PC-3 (cell line): ENCODE data around the gene SLC9A8. TPM values are rescaled to one million over a fixed set of nuclear protein-coding genes. Genes with fewer than 3 reads are reported as not detected.

ENCODE experiments used
- ATAC-seq: fragments of 200-7000 bp; cut with Tn5 transposase; 2 replicates; pipeline ENCODE4 v1.9.1; 2020; ENCODE audit warnings: mild to moderate bottlenecking, moderate library complexity
- BruUV-seq: library from RNA; stranded (reverse); fragments of 400-500 nt; replicated peaks from 2 replicates; lab custom pipeline; 2021; lab: Mats Ljungman, UMichigan
- CTCF ChIA-PET: fragments of 300-600 bp; sonication (Branson Sonifier 250); formaldehyde crosslinking; loops from one replicate; lab custom pipeline; 2022; ENCODE audit warnings: antibody characterized with exemption; lab: Charles Lee
- POLR2A ChIA-PET: fragments of 300-600 bp; sonication (Branson Sonifier 250); formaldehyde crosslinking; loops from one replicate; lab custom pipeline; 2022; ENCODE audit warnings: antibody characterized with exemption; ENCODE audit not compliant: unreplicated experiment; lab: Charles Lee
- DNase-seq: peaks from one replicate; pipeline ENCODE4 v3.0.0-alpha.2; 2015
- H2AFZ ChIP-seq: fragments of 300-600 bp; sonication (generic); 2 replicates; pipeline ENCODE4 v1.6.0; 2016; ENCODE audit warnings: antibody characterized with exemption, low read length
- H3F3A ChIP-seq: fragments of 300-600 bp; sonication (generic); one replicate; pipeline ENCODE4 v1.6.0; 2017; ENCODE audit warnings: antibody characterized with exemption, low read length, control low read depth, mild to moderate bottlenecking; ENCODE audit not compliant: unreplicated experiment
- H3K27ac ChIP-seq: fragments of 300-600 bp; sonication (generic); 2 replicates; pipeline ENCODE4 v1.5.1; 2016; ENCODE audit warnings: mild to moderate bottlenecking, low read length
- H3K27me3 ChIP-seq: fragments of 300-600 bp; sonication (generic); 2 replicates; pipeline ENCODE4 v1.6.1; 2016; ENCODE audit warnings: low read length, mixed read lengths
- H3K36me3 ChIP-seq: fragments of 300-600 bp; sonication (generic); 2 replicates; pipeline ENCODE4 v1.6.1; 2016; ENCODE audit warnings: low read depth, mixed run types, low read length, mixed read lengths
- H3K4me1 ChIP-seq: fragments of 300-600 bp; sonication (generic); 2 replicates; pipeline ENCODE4 v1.5.1; 2016; ENCODE audit warnings: low read length; ENCODE audit not compliant: insufficient read depth
- H3K4me2 ChIP-seq: fragments of 300-600 bp; sonication (generic); 2 replicates; pipeline ENCODE4 v1.6.0; 2016; ENCODE audit warnings: low read length
- H3K4me3 ChIP-seq: fragments of 300-600 bp; sonication (generic); 2 replicates; pipeline ENCODE4 v1.5.1; 2016; ENCODE audit warnings: mild to moderate bottlenecking, low read length, mixed read lengths
- H3K79me2 ChIP-seq: fragments of 300-600 bp; sonication (generic); 2 replicates; pipeline ENCODE4 v1.6.1; 2017; ENCODE audit warnings: low read length, mixed read lengths
- H3K9ac ChIP-seq: fragments of 300-600 bp; sonication (generic); 2 replicates; pipeline ENCODE4 v1.6.0; 2016; ENCODE audit warnings: mild to moderate bottlenecking, low read length
- H3K9me2 ChIP-seq: fragments of 300-600 bp; sonication (generic); replicated peaks from 2 replicates; pipeline ENCODE4 v1.6.1; 2016; ENCODE audit warnings: mixed run types, low read length, mixed read lengths
- H3K9me3 ChIP-seq: fragments of 300-600 bp; sonication (generic); 2 replicates; pipeline ENCODE4 v1.6.1; 2016; ENCODE audit warnings: low read length, mixed read lengths
- H4K20me1 ChIP-seq: fragments of 300-600 bp; sonication (generic); 2 replicates; pipeline ENCODE4 v1.6.1; 2016; ENCODE audit warnings: low read length, mixed read lengths
- CTCF ChIP-seq: fragments of 300-600 bp; sonication (generic); conservative IDR thresholded peaks from 2 replicates; pipeline ENCODE4 v1.5.1; 2017; ENCODE audit warnings: antibody characterized with exemption, low read depth, mild to moderate bottlenecking, low read length
- EZH2 ChIP-seq: fragments of 300-600 bp; sonication (generic); IDR thresholded peaks from one replicate; pipeline ENCODE4 v1.6.1; 2017; ENCODE audit warnings: antibody characterized with exemption, mild to moderate bottlenecking, low read length; ENCODE audit not compliant: unreplicated experiment
- EZH2phosphoT487 ChIP-seq: fragments of 300-600 bp; sonication (generic); IDR thresholded peaks from 2 replicates; pipeline ENCODE4 v1.6.1; 2018; ENCODE audit warnings: mild to moderate bottlenecking, antibody characterized with exemption, low read length, borderline replicate concordance
- intact Hi-C: fragments of 100-400 bp; cut with micrococcal nuclease; formaldehyde crosslinking; loops from 2 replicates; pipeline ENCODE4 v1.9.0; 2023
- total RNA-seq: library from RNA; depleted of rRNA; stranded (reverse); fragments of >200 nt; gene quantifications from 2 replicates; pipeline ENCODE4 v1.2.3, GENCODE V29; 2014

Gene SLC9A8
- total RNA-seq, 1 experiment from 2014 or later, result 13.1 TPM

GRCh38 chr20:49787371-49788357 is 25.0 kb upstream of the SLC9A8 start:
- no peaks in the 10 kb centered on the region for H3K4me1 ChIP-seq
- no peak for TF ChIP-seq EZH2
- TF ChIP-seq EZH2phosphoT487, result no peak
- TF ChIP-seq CTCF, result no peak
- no peak overlapping the region for H2AFZ ChIP-seq
- H3K27ac ChIP-seq, result no peak overlapping the region
- no peak overlapping the region for H3K4me2 ChIP-seq
- ChIA-PET POLR2A (interaction anchor here (0.6 kb wide), 1 partner anchor 747 kb away, joined by 6 read pairs; no protein-coding TSS in a partner anchor), CTCF (no interaction called here)
- BruUV-seq, result no TSS peak
- DNase-seq (no peak), ATAC-seq (no peak)
- no peaks in the 10 kb centered on the region for H3K27me3 ChIP-seq
- H3K9me2 ChIP-seq, result no peaks in the 10 kb centered on the region
- H3K4me3 ChIP-seq, result no peak overlapping the region
- H3K79me2 ChIP-seq, result no peaks in the 10 kb centered on the region
- H3F3A ChIP-seq, result no peaks in the 10 kb centered on the region
- no peak overlapping the region for H3K9ac ChIP-seq
- no peaks in the 10 kb centered on the region for H3K36me3 ChIP-seq
- no peaks in the 10 kb centered on the region for H4K20me1 ChIP-seq
- intact Hi-C loops, result loop anchor here (1.0 kb wide), 1 partner anchor 176 kb away; no protein-coding TSS in a partner anchor
- no peaks in the 10 kb centered on the region for H3K9me3 ChIP-seq

DNA sequence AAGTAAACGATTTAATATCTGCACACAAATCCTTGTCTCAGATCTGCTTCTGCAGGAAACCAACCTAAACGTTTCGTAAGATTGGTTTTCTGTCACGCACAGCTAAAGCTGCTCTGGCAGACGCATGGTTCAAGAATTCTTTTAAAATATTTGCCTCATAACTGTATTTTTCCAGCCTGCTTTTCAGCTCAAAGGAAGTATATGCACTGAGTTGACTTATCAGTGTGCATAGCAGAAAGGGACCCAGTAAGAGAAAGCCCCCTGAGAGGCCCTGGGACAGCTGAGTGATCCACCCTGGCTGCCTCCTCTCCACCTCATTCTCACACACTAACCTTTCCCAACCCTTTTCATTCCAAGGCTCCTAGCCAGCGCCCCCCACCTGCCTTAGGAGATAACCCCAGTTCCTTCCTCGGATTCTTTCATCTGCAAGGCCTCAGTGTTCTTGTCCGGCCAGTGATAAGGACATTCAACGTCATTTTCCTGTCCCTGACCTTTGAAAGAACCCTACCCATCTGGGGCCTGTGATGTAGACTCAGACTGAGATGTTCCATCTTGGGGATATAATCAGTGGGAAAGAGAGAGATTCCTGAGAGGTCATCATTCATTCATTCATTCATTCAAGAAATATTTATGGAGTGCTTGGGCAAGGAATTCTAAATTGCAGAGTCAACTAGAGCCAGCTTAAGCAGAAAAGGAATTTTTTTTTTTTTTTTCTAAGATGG is 22.4 kb upstream of the SLC9A8 start:
- H3K79me2 ChIP-seq, result no peaks in the 10 kb centered on the region
- H3K4me1 ChIP-seq, result no peaks in the 10 kb centered on the region
- H3K9ac ChIP-seq, result no peak overlapping the region
- H4K20me1 ChIP-seq, result no peaks in the 10 kb centered on the region
- intact Hi-C loops, result no loop called here
- no peak overlapping the region for H3K27ac ChIP-seq
- CTCF ChIA-PET, result no interaction called here
- POLR2A ChIA-PET, result no interaction called here
- H3K9me2 ChIP-seq, result no peaks in the 10 kb centered on the region
- DNase-seq (peak; percentile 13), ATAC-seq (no peak)
- no peak overlapping the region for H2AFZ ChIP-seq
- H3F3A ChIP-seq, result no peaks in the 10 kb centered on the region
- no peak for TF ChIP-seq EZH2phosphoT487
- TF ChIP-seq EZH2, result no peak
- no peak for TF ChIP-seq CTCF
- no peak overlapping the region for H3K4me2 ChIP-seq
- no peaks in the 10 kb centered on the region for H3K9me3 ChIP-seq
- BruUV-seq, result no TSS peak
- no peaks in the 10 kb centered on the region for H3K36me3 ChIP-seq
- H3K4me3 ChIP-seq, result no peak overlapping the region
- H3K27me3 ChIP-seq, result no peaks in the 10 kb centered on the region
